ENCODE results near the gene INTS14.
"Not testable (repeated sequence)": the region's sequence is repeated elsewhere in the genome, so short reads cannot be mapped to it uniquely, and the experiment has no call there.

INTS14 gene

DNA sequence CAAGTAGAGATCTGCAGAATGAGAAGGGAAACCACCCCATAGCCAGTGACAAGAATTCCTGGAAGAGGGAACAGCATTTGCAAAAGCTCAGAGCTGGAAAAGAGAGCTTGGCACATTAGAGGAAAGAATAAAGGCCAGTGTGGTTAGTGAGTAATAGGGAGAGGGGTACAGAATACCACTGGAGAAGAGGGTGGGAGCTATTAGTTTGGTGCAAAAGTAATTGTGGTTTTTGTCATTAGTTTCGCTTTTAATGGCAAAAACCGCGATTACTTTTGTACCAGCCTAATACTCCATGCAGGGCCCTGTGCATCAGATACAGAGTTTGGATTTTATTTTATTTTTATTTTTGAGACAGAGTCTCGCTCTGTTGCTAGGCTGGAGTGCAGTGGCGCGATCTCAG, 20.6 kb upstream of the INTS14 start:
- DNase-seq (ENCODE audit: low read depth): no peak

GRCh38 chr15:65630760-65631159, 19.8 kb upstream of the INTS14 start:
- DNase-seq (ENCODE audit: low read depth): no peak

DNA sequence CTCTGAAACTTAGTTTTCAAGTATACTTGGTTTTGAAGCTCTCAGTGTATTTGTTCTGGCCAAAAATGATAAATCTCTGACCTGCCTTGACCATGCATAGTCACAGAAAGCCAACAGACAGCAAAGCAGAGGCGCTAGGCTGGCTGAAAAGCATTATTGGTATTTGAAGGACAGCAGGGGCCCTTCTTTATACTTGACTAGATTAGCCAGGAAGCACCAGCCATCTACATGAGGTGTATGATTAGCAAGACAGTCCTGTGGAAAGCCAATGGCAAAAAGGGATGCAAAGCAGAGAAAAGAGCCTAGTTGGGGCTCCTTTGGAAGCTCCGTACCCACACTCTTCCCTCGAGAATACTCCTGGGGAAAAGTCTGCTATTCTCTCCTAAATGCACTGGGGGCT, 18.6 kb upstream of the INTS14 start:
- DNase-seq (ENCODE audit: low read depth): no peak

GRCh38 chr15:65626856-65627255, 15.9 kb upstream of the INTS14 start:
- DNase-seq (ENCODE audit: low read depth): no peak

- DNase-seq (ENCODE audit: low read depth): no peak
These were observed 12.2 kb upstream of the INTS14 start for GRCh38 chr15:65623103-65623502.

DNA sequence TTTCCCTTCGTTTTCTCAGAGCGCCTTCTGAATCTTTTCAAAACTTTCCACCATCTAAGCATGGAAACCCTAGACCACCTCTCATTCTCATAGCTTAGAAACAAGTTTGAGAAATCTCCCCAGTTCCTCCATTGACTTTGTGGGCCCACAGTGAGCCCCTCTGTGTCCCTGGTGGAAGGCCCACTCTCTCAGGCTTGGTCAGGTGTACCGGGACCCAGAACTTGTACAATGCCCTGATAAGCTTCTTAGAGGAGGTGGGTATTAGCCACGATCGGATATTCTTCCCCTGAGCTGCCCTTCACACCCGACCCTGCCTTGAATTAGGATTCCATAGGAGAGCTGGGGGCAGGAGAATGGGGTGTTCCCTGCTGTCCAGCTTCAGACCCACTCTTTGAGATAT, 10.7 kb upstream of the INTS14 start, which contains the start of gene SLC24A1:
Gene SLC24A1 (plus strand): TSS at position 301 of the 400 bp plus-strand sequence. CDS start 2,143 bp downstream, outside the sequence.
- no peak for DNase-seq (ENCODE audit: low read depth)

DNA sequence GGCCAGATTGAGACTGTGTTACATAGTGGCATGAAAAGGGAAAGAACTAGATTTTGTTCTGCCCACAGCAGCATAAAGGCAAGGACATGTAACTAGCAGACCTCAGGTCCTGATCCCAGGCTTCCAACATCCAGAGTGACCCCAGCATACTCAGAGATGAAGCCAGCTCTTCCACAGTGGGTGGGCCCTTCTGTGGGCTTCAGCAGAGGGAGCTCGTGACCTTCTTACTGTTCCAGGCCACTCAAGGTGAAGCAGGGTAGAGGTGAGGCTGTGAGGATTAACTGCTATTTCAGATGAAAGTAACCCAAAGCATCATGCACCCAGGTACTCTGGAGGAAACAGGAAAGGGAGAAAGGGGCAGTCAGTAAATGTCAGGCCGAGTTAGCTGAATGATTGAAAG, 9.9 kb upstream of the INTS14 start:
- DNase-seq (ENCODE audit: low read depth): no peak

DNA sequence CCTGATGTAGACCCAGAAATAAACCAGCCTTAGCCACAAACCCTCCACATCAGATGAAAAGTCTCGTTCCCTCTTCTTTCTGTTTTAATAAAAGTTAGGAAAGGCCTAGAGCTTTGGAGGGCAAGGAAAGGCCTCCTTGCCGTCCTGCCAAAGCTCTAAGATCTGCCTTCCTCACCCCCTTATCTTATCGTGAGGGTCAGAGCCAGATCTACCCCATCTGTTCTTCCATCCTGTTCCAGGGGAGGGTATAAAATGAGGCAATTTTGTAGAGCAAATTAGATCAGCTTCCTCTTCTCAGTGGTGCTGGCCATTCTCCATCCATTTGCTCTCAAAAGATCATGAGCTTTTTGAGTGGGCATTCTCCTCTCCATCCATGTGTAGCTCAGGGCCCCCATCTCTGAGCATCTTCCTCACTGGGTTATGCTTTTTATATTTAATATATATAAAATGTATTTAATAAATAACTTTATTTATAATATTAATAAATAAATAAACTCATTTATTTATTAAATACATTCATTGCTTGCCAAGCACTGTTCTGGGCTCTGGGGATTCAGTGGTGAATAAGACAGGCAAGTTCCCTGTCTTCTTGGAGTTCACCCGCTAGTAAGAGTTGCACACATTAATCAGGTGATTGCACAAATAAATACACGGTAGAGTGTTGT, 8.8 kb upstream of the INTS14 start:
- DNase-seq (ENCODE audit: low read depth): no peak

DNA sequence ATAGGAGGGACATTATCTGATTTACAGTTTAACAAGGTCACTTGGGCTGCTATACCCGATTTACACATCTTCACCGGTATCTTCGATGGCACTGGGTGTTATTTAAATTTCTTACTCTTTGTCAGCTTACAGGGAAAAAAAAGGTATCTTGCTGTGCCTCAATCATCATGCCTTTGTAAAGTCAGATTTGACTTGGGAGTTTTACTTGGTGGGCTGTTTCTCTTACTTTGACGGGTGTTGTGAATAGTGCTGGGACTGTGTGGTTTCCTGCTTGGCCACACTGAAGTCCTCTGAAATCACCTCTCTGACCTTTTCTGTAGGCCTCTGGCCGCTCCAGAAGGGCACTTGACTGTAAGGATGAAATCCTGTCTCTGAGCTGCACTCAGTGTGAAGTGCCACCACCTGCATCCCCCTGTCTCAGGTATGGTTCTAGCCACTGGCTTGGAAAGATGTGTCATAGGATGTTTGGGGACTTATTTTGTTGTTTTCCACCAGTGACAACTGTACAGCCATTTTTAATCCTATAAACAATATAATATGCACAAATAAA, 7.7 kb upstream of the INTS14 start:
- DNase-seq (ENCODE audit: low read depth): no peak

GRCh38 chr15:65615887-65616286, 5.0 kb upstream of the INTS14 start:
- not testable (repeated sequence) for DNase-seq (ENCODE audit: low read depth)

GRCh38 chr15:65612949-65613744, 2.2 kb upstream of the INTS14 start:
- DNase-seq (ENCODE audit: low read depth): no peak

DNA sequence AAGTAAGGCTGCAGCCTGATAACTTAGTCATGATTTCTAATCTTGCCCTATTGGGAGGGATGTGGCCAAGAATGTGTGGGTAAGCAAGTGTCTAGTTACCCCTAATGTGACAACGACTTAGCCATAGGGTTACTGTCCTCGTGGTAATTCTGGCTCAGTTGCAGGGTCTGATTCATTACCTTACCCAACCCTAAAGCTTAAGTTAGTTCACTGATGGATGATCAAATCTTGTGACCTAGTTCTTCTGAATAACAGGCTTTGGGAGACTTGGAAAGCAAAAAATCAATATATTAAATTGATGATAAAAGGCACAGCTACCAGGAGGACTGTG, 1.6 kb upstream of the INTS14 start:
- DNase-seq (ENCODE audit: low read depth): peak; percentile 14

DNA sequence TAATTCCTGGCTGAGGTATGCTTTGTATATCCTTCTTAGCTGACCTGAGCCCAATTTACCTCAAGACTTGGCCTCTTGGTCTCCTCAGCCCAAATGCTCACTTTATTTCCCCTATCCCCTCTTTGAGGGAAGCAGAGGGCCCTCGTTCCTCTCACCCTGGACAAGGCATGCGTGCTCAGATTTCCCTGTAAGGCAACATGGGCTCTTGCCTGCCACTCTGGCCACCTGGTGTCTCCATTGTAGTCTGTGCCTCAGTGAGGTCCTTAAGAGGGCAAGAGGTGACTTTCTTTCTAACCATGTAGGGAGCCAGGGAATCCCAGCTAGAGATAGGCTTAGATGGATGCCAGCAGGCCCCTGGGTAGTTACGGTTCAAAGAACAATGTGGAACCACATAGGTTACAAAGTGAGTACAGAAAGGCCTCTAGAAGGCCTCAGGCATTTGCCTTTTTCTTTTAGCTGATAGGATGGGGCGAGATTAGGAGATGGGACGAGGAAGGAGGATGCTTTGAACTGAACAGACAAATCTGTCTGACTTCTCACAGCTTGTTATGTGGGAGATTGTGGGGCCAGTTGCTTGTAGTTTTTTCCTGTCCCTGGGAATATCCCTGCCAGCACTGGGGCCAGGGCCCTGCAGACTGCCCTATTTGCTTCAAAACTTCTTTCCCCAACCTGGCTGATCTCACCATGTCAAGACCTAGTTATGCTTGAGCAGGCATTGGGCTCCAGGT, 1.1 kb upstream of the INTS14 start:
- no peak for DNase-seq (ENCODE audit: low read depth)

DNA sequence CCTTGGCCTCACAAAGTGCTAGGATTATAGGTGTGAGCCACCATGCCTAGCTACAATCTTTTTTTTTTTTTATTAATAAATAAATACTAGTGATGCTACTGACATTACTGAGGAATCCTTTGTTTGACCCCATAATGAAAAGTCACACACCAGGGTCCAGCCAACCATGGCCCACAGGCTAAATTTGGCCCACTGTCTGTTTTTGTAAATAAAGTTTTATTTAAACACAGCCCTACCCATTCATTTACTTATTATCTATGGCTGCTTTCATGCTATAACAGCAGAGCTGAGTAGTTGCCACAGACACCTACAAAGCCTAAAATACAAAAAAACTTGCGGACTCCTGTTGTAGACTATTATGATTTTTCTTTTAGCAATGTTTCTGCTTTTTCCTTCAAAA, 7.4 kb downstream of the INTS14 start:
- DNase-seq (ENCODE audit: low read depth): no peak

GRCh38 chr15:65603134-65603533, 7.8 kb downstream of the INTS14 start:
- DNase-seq (ENCODE audit: low read depth): no peak

- DNase-seq (ENCODE audit: low read depth): no peak
These were observed 11.3 kb downstream of the INTS14 start for GRCh38 chr15:65599677-65600076.

DNA sequence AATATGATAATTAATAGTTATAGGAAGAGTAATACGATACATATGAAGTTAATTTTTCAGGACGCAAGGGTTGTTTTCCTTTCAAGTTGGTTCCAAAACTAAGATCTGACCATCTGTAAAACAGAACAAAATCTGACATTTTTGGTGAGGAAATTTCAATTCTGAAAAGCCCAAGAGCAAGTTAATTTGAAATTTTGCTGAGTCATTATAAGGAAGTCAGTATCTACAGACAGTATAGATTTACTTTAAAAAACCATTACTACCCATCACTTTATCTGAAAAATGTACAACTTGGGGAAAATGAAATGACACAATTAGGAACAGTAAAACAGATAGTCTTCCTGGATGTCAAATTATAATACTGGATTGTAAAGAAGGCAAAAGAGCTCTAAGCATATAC, 12.5 kb downstream of the INTS14 start:
- DNase-seq (ENCODE audit: low read depth): no peak

DNA sequence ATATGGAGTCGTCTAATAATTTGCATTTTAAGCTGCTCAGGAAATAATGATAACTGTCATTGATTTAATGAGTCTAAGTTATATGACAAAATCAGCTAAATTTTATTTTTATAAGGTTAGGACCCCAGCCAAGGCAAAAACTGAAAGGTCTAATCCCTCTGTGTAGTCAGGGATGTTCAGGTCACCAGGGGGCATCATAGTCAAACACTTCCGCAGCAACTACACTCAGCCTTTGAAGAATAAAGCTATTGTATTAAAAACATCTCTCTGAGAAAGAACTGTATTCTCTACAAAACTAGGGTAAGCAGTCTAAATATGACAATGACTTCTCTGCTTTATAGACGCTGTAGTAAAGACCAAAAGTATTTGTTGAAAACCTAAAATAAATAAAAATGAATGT, 15.0 kb downstream of the INTS14 start:
- no peak for DNase-seq (ENCODE audit: low read depth)

DNA sequence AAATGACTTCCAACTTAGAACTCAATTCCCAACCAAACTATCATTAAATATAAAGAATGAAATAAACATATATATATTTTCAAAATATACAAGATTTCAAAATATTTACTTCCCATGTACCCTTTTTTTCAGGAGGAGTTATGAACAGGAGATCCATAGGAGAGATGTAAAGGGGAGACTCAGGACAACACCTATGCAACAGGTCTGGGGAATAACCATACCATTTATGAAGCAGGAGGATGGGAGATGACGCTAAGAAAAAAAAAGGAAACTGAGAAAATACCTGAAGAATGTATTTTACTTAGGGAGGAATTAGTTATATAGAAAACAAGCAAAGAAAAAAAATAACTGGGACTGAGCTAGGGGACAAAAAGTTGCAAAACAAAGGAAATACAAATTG, 23.8 kb downstream of the INTS14 start:
- DNase-seq (ENCODE audit: low read depth): no peak

GRCh38 chr15:65584241-65584640, 26.7 kb downstream of the INTS14 start:
- DNase-seq (ENCODE audit: low read depth): no peak

DNA sequence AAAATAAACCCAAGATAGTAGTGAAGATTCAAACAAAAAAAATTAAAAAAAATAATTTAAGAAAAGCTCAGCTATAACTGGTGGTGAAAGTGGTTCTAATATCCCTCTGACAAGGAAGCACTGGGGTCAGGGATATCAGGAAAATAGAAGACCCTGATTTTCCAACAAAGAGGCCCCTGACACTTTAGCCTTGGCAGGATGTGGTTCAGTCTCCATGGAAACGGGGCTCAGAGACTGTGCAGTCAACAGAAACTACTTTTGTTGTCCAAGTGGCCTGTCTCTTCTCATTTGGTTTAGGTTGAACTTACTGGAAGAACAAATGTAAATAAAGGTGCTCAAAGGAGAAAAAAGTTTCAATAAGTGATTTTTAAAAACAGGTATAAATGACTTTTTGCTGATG, 27.2 kb downstream of the INTS14 start:
- DNase-seq (ENCODE audit: low read depth): no peak

GRCh38 chr15:65580287-65580686, 30.6 kb downstream of the INTS14 start:
- peak; percentile 53 for DNase-seq (ENCODE audit: low read depth)

DNA sequence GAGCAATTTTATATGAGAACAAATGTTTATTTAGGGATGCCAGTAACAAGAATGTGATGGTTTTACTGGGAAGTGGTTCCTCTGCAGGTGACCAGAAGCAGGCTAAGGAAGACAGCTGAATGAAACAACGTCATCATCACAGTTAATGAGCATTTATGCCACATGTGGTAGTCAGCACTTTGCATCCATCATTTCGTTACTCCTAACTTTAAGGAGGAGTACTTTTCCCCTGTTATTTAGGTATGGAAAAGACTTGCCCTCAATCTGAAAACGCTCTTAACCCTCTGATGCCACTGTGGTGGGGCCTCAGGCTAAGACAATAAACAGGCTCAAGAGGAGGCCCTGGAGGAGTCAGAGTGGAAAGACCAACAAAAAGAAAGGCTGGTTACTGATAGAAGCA, 31.2 kb downstream of the INTS14 start:
- no peak for DNase-seq (ENCODE audit: low read depth)

All from HS-5 (cell line).